ENCODE results near the gene SLC7A7.
"Not testable (repeated sequence)": the region's sequence is repeated elsewhere in the genome, so short reads cannot be mapped to it uniquely, and the experiment has no call there.

The SLC7A7 gene

GRCh38 chr14:22791301-22791700 lies 23.9 kb downstream of the SLC7A7 start:
- no peak overlapping the region for H3K27ac ChIP-seq

GRCh38 chr14:22786685-22787084 lies 28.6 kb downstream of the SLC7A7 start:
- TF ChIP-seq ZFX (IDR thresholded peaks at IDR 0.05) (no peak), CTCF (conservative IDR thresholded peaks at IDR 0.05) (no peak)
- no peak overlapping the region for H3K27ac ChIP-seq

More at GRCh38 chr14:22791301-22791700, 23.9 kb downstream of the SLC7A7 start:
- no peak for TF ChIP-seq ZFX (IDR thresholded peaks at IDR 0.05)
- TF ChIP-seq CTCF (conservative IDR thresholded peaks at IDR 0.05): no peak

GRCh38 chr14:22781301-22781991 lies 33.8 kb downstream of the SLC7A7 start:
- no peak overlapping the region for H3K27ac ChIP-seq
- TF ChIP-seq CTCF (conservative IDR thresholded peaks at IDR 0.05) (no peak), ZFX (IDR thresholded peaks at IDR 0.05) (no peak)

- no peak overlapping the region for H3K27ac ChIP-seq
- no peak for TF ChIP-seq ZFX (IDR thresholded peaks at IDR 0.05)
- TF ChIP-seq CTCF (conservative IDR thresholded peaks at IDR 0.05): no peak
Observed at GRCh38 chr14:22780941-22781300, 34.3 kb downstream of the SLC7A7 start.

GRCh38 chr14:22780105-22780679 lies 35.0 kb downstream of the SLC7A7 start:
- no peak for TF ChIP-seq ZFX (IDR thresholded peaks at IDR 0.05)
- no peak for TF ChIP-seq CTCF (conservative IDR thresholded peaks at IDR 0.05)
- H3K27ac ChIP-seq: no peak overlapping the region

GRCh38 chr14:22778084-22778483 lies 37.2 kb downstream of the SLC7A7 start:
- TF ChIP-seq ZFX (IDR thresholded peaks at IDR 0.05): no peak
- TF ChIP-seq CTCF (conservative IDR thresholded peaks at IDR 0.05): no peak
- no peak overlapping the region for H3K27ac ChIP-seq

GRCh38 chr14:22776849-22777248 lies 38.4 kb downstream of the SLC7A7 start:
- H3K27ac ChIP-seq: not testable (repeated sequence)

- TF ChIP-seq CTCF (conservative IDR thresholded peaks at IDR 0.05) (no peak), ZFX (IDR thresholded peaks at IDR 0.05) (no peak)
Observed at GRCh38 chr14:22776215-22776614, 39.0 kb downstream of the SLC7A7 start.

More at GRCh38 chr14:22776215-22776614, 39.0 kb downstream of the SLC7A7 start:
- no peak overlapping the region for H3K27ac ChIP-seq
